ENCODE measurements around the gene LRRC14B.

Gene LRRC14B

GRCh38 chr5:172841-173251, 18.4 kb upstream of the LRRC14B start:
- Histone ChIP-seq H3K4me1 (ENCODE audit: control insufficient read depth in 1 of 2, insufficient read depth in 1 of 2, low read depth in 1 of 2, low read length in 1 of 2) (no peaks in the 10 kb centered on the region), H3K36me3 (no peaks in the 10 kb centered on the region), H3K27me3 (no peaks in the 10 kb centered on the region), H3K27ac (no peak overlapping the region), H3K9me3 (no peaks in the 10 kb centered on the region), H3K4me3 (ENCODE audit: low read depth in 1 of 2, low read length in 1 of 2) (no peak overlapping the region)
- TF ChIP-seq, protein P1, sequence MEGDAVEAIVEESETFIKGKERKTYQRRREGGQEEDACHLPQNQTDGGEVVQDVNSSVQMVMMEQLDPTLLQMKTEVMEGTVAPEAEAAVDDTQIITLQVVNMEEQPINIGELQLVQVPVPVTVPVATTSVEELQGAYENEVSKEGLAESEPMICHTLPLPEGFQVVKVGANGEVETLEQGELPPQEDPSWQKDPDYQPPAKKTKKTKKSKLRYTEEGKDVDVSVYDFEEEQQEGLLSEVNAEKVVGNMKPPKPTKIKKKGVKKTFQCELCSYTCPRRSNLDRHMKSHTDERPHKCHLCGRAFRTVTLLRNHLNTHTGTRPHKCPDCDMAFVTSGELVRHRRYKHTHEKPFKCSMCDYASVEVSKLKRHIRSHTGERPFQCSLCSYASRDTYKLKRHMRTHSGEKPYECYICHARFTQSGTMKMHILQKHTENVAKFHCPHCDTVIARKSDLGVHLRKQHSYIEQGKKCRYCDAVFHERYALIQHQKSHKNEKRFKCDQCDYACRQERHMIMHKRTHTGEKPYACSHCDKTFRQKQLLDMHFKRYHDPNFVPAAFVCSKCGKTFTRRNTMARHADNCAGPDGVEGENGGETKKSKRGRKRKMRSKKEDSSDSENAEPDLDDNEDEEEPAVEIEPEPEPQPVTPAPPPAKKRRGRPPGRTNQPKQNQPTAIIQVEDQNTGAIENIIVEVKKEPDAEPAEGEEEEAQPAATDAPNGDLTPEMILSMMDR (IDR thresholded peaks at IDR 0.05): no peak

- no peak overlapping the region for H3K4me3 ChIP-seq (ENCODE audit: low read depth in 1 of 2, low read length in 1 of 2)
- no peak overlapping the region for H3K27ac ChIP-seq
- H3K27me3 ChIP-seq: peaks cover 5% of the 10 kb centered on the region
- H3K36me3 ChIP-seq: no peaks in the 10 kb centered on the region
- TF ChIP-seq, protein P1 (IDR thresholded peaks at IDR 0.05): no peak
- H3K9me3 ChIP-seq: no peaks in the 10 kb centered on the region
- no peaks in the 10 kb centered on the region for H3K4me1 ChIP-seq (ENCODE audit: control insufficient read depth in 1 of 2, insufficient read depth in 1 of 2, low read depth in 1 of 2, low read length in 1 of 2)
Measured at GRCh38 chr5:173392-174290, 17.7 kb upstream of the LRRC14B start.

DNA sequence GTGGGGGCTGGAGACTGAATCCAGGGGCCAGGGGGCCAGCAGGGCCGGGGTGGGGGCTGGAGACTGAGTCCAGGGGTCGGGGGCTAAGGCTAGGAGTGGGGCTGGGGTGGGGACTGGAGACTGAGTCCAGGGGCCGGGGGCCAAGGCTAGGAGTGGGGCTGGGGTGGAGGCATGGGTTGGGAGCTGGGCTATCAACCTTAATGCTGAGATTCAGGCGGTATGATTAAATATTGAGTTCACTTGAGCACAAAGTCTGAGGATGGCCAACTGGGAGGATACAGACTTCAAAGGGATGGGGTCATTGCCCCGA, 17.0 kb upstream of the LRRC14B start:
- no peak overlapping the region for H3K27ac ChIP-seq
- no peaks in the 10 kb centered on the region for H3K9me3 ChIP-seq
- TF ChIP-seq, protein P1 (IDR thresholded peaks at IDR 0.05): no peak
- no peaks in the 10 kb centered on the region for H3K36me3 ChIP-seq
- no peak overlapping the region for H3K4me3 ChIP-seq (ENCODE audit: low read depth in 1 of 2, low read length in 1 of 2)
- no peaks in the 10 kb centered on the region for H3K4me1 ChIP-seq (ENCODE audit: control insufficient read depth in 1 of 2, insufficient read depth in 1 of 2, low read depth in 1 of 2, low read length in 1 of 2)
- peaks cover 5% of the 10 kb centered on the region for H3K27me3 ChIP-seq

DNA sequence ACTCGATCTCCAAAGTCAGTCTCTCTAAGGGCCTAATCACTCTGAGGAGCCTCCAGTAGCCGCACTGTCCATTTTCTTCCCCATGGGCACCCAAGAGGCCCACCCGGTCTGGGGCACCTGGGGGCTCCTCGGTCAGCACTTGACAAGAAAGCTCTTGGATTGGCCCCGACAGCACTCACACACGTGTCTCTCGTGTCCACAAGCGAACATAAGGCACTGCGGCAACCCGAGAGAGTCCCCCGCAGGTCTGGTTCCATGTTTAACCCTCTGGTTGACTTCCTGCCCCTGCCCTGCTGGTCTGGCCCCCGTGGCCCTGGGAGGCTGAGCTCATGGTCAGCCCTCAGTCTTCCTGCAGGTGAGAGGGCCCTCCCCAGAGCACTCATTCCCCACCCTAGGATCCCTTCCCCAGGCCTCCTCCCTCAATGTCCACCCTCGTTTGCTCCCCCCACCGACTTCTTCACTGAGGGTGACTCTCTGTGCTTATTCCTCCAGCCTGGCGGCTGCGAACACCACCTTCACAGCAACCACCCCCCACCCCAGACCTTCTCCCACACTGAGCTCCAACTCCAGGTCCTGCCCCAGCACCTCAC, 16.3 kb upstream of the LRRC14B start:
- Histone ChIP-seq H3K9me3 (no peaks in the 10 kb centered on the region), H3K36me3 (no peaks in the 10 kb centered on the region), H3K27ac (no peak overlapping the region), H3K27me3 (peaks cover 5% of the 10 kb centered on the region), H3K4me3 (ENCODE audit: low read depth in 1 of 2, low read length in 1 of 2) (no peak overlapping the region), H3K4me1 (ENCODE audit: control insufficient read depth in 1 of 2, insufficient read depth in 1 of 2, low read depth in 1 of 2, low read length in 1 of 2) (no peaks in the 10 kb centered on the region)
- TF ChIP-seq, protein P1 (IDR thresholded peaks at IDR 0.05): no peak

DNA sequence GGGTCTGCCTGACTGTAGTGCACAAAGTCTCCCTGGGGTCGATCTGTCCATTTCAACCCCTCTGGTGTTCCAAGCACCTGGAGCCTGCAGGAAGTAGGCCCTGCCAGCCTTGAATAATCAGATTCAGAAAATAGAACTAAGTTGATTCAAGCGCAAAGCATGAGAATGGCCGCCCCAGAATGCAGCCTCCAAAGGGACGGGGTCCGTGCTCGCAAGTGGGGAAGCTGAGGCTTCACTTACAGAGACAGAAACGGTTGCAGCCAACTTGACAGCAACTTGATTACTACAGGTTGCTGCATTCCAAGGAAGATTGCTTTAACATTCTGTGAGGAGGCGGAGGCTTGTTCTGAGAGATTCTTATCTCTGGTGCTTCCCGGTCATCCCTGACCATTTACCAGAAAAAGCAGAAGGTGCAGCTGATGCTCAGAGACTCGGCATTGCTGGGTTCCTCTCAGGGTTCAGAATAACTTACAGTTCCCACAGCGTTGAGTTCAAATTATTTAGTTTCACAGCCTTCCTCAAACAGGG, 14.9 kb upstream of the LRRC14B start:
- H3K36me3 ChIP-seq: no peaks in the 10 kb centered on the region
- H3K9me3 ChIP-seq: no peaks in the 10 kb centered on the region
- peaks cover 5% of the 10 kb centered on the region for H3K27me3 ChIP-seq
- H3K27ac ChIP-seq: no peak overlapping the region
- TF ChIP-seq, protein P1 (IDR thresholded peaks at IDR 0.05): no peak
- no peaks in the 10 kb centered on the region for H3K4me1 ChIP-seq (ENCODE audit: control insufficient read depth in 1 of 2, insufficient read depth in 1 of 2, low read depth in 1 of 2, low read length in 1 of 2)
- H3K4me3 ChIP-seq (ENCODE audit: low read depth in 1 of 2, low read length in 1 of 2): no peak overlapping the region
